Lower lobe of right lung (tissue), 2 donors: ENCODE data around the gene LYSMD2. TPM values are rescaled to one million over a fixed set of nuclear protein-coding genes. Genes with fewer than 3 reads are reported as not detected.

Experiments used
- ATAC-seq, 2 donors: fragments of 200-7000 bp; cut with Tn5 transposase; one replicate each; pipeline ENCODE4 v1.9.1; 2020 to 2022; ENCODE audit warnings: mild to moderate bottlenecking in 2 of 2, moderate library complexity in 2 of 2
- DNase-seq: peaks from one replicate; pipeline ENCODE4 v3.0.0-alpha.2; 2020
- H3K27ac ChIP-seq: fragments of 200-600 bp; one replicate; pipeline ENCODE4 v1.8.0; 2022
- H3K27me3 ChIP-seq: fragments of 200-600 bp; one replicate; pipeline ENCODE4 v1.8.0; 2022; ENCODE audit warnings: low read depth
- H3K36me3 ChIP-seq: fragments of 200-600 bp; one replicate; pipeline ENCODE4 v1.8.0; 2022; ENCODE audit warnings: mild to moderate bottlenecking
- H3K4me1 ChIP-seq: fragments of 200-600 bp; one replicate; pipeline ENCODE4 v1.8.0; 2022
- H3K4me3 ChIP-seq: fragments of 200-600 bp; one replicate; pipeline ENCODE4 v1.8.0; 2022; ENCODE audit warnings: mild to moderate bottlenecking
- H3K9me3 ChIP-seq: fragments of 200-600 bp; one replicate; pipeline ENCODE4 v1.8.0; 2022
- intact Hi-C: fragments of 100-400 bp; cut with DNase I; formaldehyde crosslinking; loops from one replicate; pipeline ENCODE4 v1.11.0; 2022
- total RNA-seq: library from RNA; stranded (reverse); fragmentation: NEBNext Ultra II Directional; extraction: Animal tissue kit (Norgen Biotek cat#: 25700); gene quantifications from one replicate; pipeline ENCODE4 v1.2.1, GENCODE V29; 2021
- TF ChIP-seq, protein P1 (sequence below): fragments of 200-600 bp; IDR thresholded peaks from one replicate; pipeline ENCODE4 v1.8.0; 2022; ENCODE audit warnings: antibody characterized with exemption, mild to moderate bottlenecking
- donor health status: DM: no; HTN: yes; CAD: no; lungs with severe emphysema.

The LYSMD2 gene
- total RNA-seq, 1 donor from 2014 or later: 22.2 TPM

- no peaks in the 10 kb centered on the region for H3K27me3 ChIP-seq
- no peak overlapping the region for H3K4me3 ChIP-seq
- no peaks in the 10 kb centered on the region for H3K36me3 ChIP-seq
- intact Hi-C loops: no loop called here
- DNase-seq: no peak
- peaks cover 28% of the 10 kb centered on the region for H3K4me1 ChIP-seq
- ATAC-seq: no peak
- H3K27ac ChIP-seq: peak overlapping the region; percentile 93
- H3K9me3 ChIP-seq: no peaks in the 10 kb centered on the region
- TF ChIP-seq, protein P1, sequence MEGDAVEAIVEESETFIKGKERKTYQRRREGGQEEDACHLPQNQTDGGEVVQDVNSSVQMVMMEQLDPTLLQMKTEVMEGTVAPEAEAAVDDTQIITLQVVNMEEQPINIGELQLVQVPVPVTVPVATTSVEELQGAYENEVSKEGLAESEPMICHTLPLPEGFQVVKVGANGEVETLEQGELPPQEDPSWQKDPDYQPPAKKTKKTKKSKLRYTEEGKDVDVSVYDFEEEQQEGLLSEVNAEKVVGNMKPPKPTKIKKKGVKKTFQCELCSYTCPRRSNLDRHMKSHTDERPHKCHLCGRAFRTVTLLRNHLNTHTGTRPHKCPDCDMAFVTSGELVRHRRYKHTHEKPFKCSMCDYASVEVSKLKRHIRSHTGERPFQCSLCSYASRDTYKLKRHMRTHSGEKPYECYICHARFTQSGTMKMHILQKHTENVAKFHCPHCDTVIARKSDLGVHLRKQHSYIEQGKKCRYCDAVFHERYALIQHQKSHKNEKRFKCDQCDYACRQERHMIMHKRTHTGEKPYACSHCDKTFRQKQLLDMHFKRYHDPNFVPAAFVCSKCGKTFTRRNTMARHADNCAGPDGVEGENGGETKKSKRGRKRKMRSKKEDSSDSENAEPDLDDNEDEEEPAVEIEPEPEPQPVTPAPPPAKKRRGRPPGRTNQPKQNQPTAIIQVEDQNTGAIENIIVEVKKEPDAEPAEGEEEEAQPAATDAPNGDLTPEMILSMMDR: no peak
Observed at GRCh38 chr15:51738553-51738952, 1.1 kb upstream of the LYSMD2 start.

GRCh38 chr15:51736751-51737521, 519 bp downstream of the LYSMD2 start:
- Histone ChIP-seq H3K27me3 (no peaks in the 10 kb centered on the region), H3K36me3 (no peaks in the 10 kb centered on the region), H3K4me1 (peaks cover 38% of the 10 kb centered on the region), H3K4me3 (peak overlapping the region; percentile 79), H3K9me3 (no peaks in the 10 kb centered on the region), H3K27ac (peak overlapping the region; percentile 93)
- TF ChIP-seq, protein P1: no peak
- peak; percentile 70 to 82 for ATAC-seq
- peak; percentile 73 for DNase-seq
- intact Hi-C loops: no loop called here

DNA sequence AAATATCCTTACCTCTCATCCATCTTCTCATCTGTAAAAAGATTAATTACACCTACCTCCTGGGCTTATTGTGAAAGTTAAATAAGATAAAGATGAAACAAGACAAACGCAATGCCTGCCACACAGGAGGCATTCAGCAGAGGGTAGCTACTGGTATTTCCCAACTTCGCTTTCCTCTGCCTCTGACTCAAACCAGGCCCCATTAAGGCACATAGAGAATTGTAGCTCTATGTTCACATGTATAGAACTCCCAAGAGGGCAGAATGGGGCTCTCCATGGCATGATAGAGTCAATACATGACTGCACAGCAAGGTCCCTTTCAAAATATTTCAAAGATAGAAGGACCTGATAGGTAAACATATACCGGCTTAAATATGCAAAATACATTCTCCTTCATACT, 1.4 kb downstream of the LYSMD2 start:
- peak overlapping the region; percentile 79 for H3K4me3 ChIP-seq
- H3K36me3 ChIP-seq: no peaks in the 10 kb centered on the region
- intact Hi-C loops: no loop called here
- TF ChIP-seq, protein P1: no peak
- DNase-seq: no peak
- H3K4me1 ChIP-seq: peaks cover 45% of the 10 kb centered on the region
- no peaks in the 10 kb centered on the region for H3K27me3 ChIP-seq
- ATAC-seq: no peak
- H3K27ac ChIP-seq: peak overlapping the region; percentile 93
- no peaks in the 10 kb centered on the region for H3K9me3 ChIP-seq

- H3K36me3 ChIP-seq: no peaks in the 10 kb centered on the region
- H3K4me1 ChIP-seq: peaks cover 51% of the 10 kb centered on the region
- no peak overlapping the region for H3K27ac ChIP-seq
- H3K27me3 ChIP-seq: no peaks in the 10 kb centered on the region
- DNase-seq (no peak), ATAC-seq (no peak)
- H3K4me3 ChIP-seq: peak overlapping the region; percentile 79
- intact Hi-C loops: no loop called here
- TF ChIP-seq, protein P1: no peak
- H3K9me3 ChIP-seq: no peaks in the 10 kb centered on the region
Observed at GRCh38 chr15:51735228-51736010, 2.0 kb downstream of the LYSMD2 start.

- no peaks in the 10 kb centered on the region for H3K27me3 ChIP-seq
- DNase-seq: no peak
- no peak for ATAC-seq
- H3K4me1 ChIP-seq: peaks cover 47% of the 10 kb centered on the region
- no peak overlapping the region for H3K4me3 ChIP-seq
- no peaks in the 10 kb centered on the region for H3K36me3 ChIP-seq
- H3K27ac ChIP-seq: peak overlapping the region; percentile 81
- TF ChIP-seq, protein P1: no peak
- no peaks in the 10 kb centered on the region for H3K9me3 ChIP-seq
- intact Hi-C loops: no loop called here
Observed at GRCh38 chr15:51732646-51733045, 4.8 kb downstream of the LYSMD2 start.
